K562 (cell line): ENCODE data around the gene CLK4. TPM values are rescaled to one million over a fixed set of nuclear protein-coding genes. Genes with fewer than 3 reads are reported as not detected.

Experiments
- CHD4 ChIP-seq: fragments of 200-600 bp; sonication (generic); IDR thresholded peaks from 3 replicates; pipeline ENCODE4 v1.6.1; 2012; ENCODE audit warnings: low read depth, mild to moderate bottlenecking, mixed read lengths, low read length, inconsistent platforms; ENCODE audit not compliant: insufficient read depth, insufficient replicate concordance, poor library complexity, severe bottlenecking
- CREBBP ChIP-seq: IDR thresholded peaks from one replicate; pipeline ENCODE4 v1.6.1; 2012; ENCODE audit warnings: low read depth, mild to moderate bottlenecking, control low read depth, inconsistent platforms, low read length
- ID3 ChIP-seq, 2 experiments: fragments of 250-450 bp in 1 of 2; fragments of 450-650 bp in 1 of 2; sonication (Bioruptor Pico) in 1 of 2; IDR thresholded peaks; 2 replicates each; pipeline versions ENCODE4 v1.6.1 to v1.8.0; 2016 to 2021; ENCODE audit warnings: mild to moderate bottlenecking in 2 of 2, moderate library complexity in 2 of 2, missing compliant biosample characterization in 1 of 2, missing genetic modification characterization in 1 of 2
- MAFF ChIP-seq: IDR thresholded peaks from 2 replicates; pipeline ENCODE4 v1.6.1; 2012; ENCODE audit warnings: low read length, improper control_type of control experiment
- PCBP1 ChIP-seq: fragments of 200-400 bp; formaldehyde crosslinking; IDR thresholded peaks from 2 replicates; pipeline ENCODE4 v1.6.1; 2018; ENCODE audit warnings: mild to moderate bottlenecking, low read depth, low read length; ENCODE audit not compliant: poor library complexity, severe bottlenecking
- SNRNP70 ChIP-seq: fragments of 200-400 bp; formaldehyde crosslinking; optimal IDR thresholded peaks from 2 replicates; pipeline ENCODE3; 2017; ENCODE audit warnings: low read depth, low read length
- TEAD4 ChIP-seq, 2 experiments: sonication (generic) in 1 of 2; formaldehyde crosslinking in 1 of 2; IDR thresholded peaks; 2 replicates each; pipeline versions ENCODE4 v1.6.1 to v1.8.0; 2012 to 2022; ENCODE audit warnings: borderline replicate concordance in 1 of 2, inconsistent platforms in 1 of 2, low read length in 1 of 2, mild to moderate bottlenecking in 1 of 2, missing genetic modification reagents in 1 of 2
- ZFP36 ChIP-seq: fragments of 150-350 bp; IDR thresholded peaks from 2 replicates; pipeline ENCODE4 v1.6.1; 2018; ENCODE audit warnings: low read length, low read depth; ENCODE audit not compliant: partially characterized antibody
- ZNF668 ChIP-seq: fragments of 250-450 bp; sonication (Bioruptor Pico); IDR thresholded peaks from 2 replicates; pipeline ENCODE4 v1.8.0; 2022; ENCODE audit warnings: mild to moderate bottlenecking, inconsistent platforms
- polyA plus RNA-seq, 8 experiments: library from polyadenylated mRNA; depleted of rRNA in 4 of 8; stranded (reverse) in 5 of 8; unstranded in 3 of 8; fragments of >200 nt; fragmentation: Nextera tagmentation in 2 of 8; fragmentation: Illumina TruSeq in 1 of 8; extraction: Ambion mirVana in 2 of 8; extraction: Trizol in 1 of 8; gene quantifications; 2 replicates each; pipeline versions ENCODE4 v1.2.1 to v1.2.3, GENCODE V29; 2011 to 2014; ENCODE audit warnings: inconsistent platforms in 1 of 8, missing spikeins in 1 of 8
- total RNA-seq, 7 experiments: library from RNA; depleted of rRNA in 6 of 7; stranded (reverse); fragments of >200 nt in 6 of 7; fragmentation: Illumina TruSeq in 2 of 7; extraction: Trizol in 2 of 7; gene quantifications; 2 replicates each; pipeline versions ENCODE4 v1.2.1 to v1.2.3, GENCODE V29; 2011 to 2021; ENCODE audit warnings: low replicate concordance in 1 of 7
- TF ChIP-seq, protein P1 (sequence below): fragments of 450-650 bp; formaldehyde crosslinking; conservative IDR thresholded peaks from 2 replicates; pipeline ENCODE4 v1.4.0; 2022; ENCODE audit warnings: mild to moderate bottlenecking, missing genetic modification characterization
- TF ChIP-seq, protein P2 (sequence below): fragments of 450-650 bp; IDR thresholded peaks from 2 replicates; pipeline ENCODE4 v1.6.1; 2016; ENCODE audit warnings: mild to moderate bottlenecking
- TF ChIP-seq, protein P3 (sequence below): IDR thresholded peaks from 2 replicates; pipeline ENCODE4 v1.6.1; 2014; ENCODE audit warnings: antibody characterized with exemption
- TF ChIP-seq, protein P4 (sequence below): sonication (generic); formaldehyde crosslinking; IDR thresholded peaks from 2 replicates; pipeline ENCODE4 v1.8.0; 2022; ENCODE audit warnings: missing genetic modification reagents, mild to moderate bottlenecking, borderline replicate concordance
- TF ChIP-seq, protein P5 (sequence below): fragments of 450-650 bp; IDR thresholded peaks from 2 replicates; pipeline ENCODE4 v1.7.1; 2018; ENCODE audit warnings: mild to moderate bottlenecking, low read depth; ENCODE audit not compliant: partially characterized antibody

The CLK4 gene
- total and polyA plus RNA-seq, 9 of the 15 experiments (the other 6 are each of a cell fraction or from before 2014, with no cell fraction given): 10.5 to 23.1 (median 13.9) TPM

DNA sequence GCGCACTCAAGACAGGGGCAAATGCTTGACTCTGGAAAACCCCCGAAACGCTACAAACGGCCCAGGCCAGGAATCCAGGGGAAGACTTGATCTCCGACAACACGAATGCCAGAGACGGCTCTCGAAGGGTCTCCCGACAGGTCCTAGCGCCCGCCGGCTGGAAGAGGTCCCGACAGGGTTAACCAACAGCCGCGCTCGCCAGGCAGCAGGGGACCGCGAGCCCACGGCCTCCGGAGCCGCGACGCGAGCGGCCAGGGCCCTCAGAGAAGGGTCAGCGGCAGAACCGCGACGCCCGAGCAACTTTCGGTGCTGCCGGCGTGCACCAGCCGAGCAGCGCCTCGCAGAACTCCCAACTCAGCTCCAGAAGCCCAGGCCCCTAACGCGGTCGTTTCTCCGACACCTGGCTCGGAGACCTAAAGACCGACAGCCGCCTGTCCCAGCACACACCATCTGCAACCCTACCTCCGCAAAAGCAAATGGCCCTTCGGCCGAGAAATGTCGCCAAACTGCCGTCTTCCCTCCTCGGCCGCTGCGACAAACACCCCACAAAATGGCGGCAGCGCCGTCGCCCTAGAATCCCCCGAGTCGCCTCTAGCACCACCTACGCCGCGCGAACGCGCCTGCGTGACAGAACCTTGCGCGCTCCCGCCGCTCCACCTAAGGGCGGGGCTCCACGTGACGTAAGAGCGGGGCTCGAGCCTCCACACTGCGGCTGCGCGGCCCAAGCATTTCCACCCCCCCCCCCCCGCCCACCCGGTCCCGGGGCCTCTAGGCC lies at the start of gene CLK4 (continued):
- TF ChIP-seq ZFP36 (no peak), SNRNP70 (no peak), PCBP1 (peak; percentile 90), CHD4 (no peak), TEAD4 (IDR thresholded peaks at IDR 0.05; ENCODE audit: low read length) (peak; percentile 51), TEAD4 (CRISPR knock-in tag; IDR thresholded peaks at IDR 0.05; ENCODE audit: borderline replicate concordance) (no peak), ZNF668 (CRISPR knock-in tag) (no peak), ID3 (CRISPR knock-in tag; IDR thresholded peaks at IDR 0.05) (no peak), ID3 (tag; IDR thresholded peaks at IDR 0.05) (peak; percentile 75; the same call in 1 of the 2 replicates), CREBBP (no peak), MAFF (no peak)
- TF ChIP-seq, protein P1, sequence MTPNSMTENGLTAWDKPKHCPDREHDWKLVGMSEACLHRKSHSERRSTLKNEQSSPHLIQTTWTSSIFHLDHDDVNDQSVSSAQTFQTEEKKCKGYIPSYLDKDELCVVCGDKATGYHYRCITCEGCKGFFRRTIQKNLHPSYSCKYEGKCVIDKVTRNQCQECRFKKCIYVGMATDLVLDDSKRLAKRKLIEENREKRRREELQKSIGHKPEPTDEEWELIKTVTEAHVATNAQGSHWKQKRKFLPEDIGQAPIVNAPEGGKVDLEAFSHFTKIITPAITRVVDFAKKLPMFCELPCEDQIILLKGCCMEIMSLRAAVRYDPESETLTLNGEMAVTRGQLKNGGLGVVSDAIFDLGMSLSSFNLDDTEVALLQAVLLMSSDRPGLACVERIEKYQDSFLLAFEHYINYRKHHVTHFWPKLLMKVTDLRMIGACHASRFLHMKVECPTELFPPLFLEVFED (CRISPR knock-in tag): 0 out of 2 replicates have a peak, but pooled peaks have one; percentile 24
- TF ChIP-seq, protein P2, sequence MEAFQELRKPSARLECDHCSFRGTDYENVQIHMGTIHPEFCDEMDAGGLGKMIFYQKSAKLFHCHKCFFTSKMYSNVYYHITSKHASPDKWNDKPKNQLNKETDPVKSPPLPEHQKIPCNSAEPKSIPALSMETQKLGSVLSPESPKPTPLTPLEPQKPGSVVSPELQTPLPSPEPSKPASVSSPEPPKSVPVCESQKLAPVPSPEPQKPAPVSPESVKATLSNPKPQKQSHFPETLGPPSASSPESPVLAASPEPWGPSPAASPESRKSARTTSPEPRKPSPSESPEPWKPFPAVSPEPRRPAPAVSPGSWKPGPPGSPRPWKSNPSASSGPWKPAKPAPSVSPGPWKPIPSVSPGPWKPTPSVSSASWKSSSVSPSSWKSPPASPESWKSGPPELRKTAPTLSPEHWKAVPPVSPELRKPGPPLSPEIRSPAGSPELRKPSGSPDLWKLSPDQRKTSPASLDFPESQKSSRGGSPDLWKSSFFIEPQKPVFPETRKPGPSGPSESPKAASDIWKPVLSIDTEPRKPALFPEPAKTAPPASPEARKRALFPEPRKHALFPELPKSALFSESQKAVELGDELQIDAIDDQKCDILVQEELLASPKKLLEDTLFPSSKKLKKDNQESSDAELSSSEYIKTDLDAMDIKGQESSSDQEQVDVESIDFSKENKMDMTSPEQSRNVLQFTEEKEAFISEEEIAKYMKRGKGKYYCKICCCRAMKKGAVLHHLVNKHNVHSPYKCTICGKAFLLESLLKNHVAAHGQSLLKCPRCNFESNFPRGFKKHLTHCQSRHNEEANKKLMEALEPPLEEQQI: no peak
- TF ChIP-seq, protein P3, sequence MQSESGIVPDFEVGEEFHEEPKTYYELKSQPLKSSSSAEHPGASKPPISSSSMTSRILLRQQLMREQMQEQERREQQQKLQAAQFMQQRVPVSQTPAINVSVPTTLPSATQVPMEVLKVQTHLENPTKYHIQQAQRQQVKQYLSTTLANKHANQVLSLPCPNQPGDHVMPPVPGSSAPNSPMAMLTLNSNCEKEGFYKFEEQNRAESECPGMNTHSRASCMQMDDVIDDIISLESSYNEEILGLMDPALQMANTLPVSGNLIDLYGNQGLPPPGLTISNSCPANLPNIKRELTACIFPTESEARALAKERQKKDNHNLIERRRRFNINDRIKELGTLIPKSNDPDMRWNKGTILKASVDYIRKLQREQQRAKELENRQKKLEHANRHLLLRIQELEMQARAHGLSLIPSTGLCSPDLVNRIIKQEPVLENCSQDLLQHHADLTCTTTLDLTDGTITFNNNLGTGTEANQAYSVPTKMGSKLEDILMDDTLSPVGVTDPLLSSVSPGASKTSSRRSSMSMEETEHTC: no peak
- TF ChIP-seq, protein P4, sequence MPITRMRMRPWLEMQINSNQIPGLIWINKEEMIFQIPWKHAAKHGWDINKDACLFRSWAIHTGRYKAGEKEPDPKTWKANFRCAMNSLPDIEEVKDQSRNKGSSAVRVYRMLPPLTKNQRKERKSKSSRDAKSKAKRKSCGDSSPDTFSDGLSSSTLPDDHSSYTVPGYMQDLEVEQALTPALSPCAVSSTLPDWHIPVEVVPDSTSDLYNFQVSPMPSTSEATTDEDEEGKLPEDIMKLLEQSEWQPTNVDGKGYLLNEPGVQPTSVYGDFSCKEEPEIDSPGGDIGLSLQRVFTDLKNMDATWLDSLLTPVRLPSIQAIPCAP (CRISPR knock-in tag): peak; percentile 42; the same call in 1 of the 2 replicates
- TF ChIP-seq, protein P5, sequence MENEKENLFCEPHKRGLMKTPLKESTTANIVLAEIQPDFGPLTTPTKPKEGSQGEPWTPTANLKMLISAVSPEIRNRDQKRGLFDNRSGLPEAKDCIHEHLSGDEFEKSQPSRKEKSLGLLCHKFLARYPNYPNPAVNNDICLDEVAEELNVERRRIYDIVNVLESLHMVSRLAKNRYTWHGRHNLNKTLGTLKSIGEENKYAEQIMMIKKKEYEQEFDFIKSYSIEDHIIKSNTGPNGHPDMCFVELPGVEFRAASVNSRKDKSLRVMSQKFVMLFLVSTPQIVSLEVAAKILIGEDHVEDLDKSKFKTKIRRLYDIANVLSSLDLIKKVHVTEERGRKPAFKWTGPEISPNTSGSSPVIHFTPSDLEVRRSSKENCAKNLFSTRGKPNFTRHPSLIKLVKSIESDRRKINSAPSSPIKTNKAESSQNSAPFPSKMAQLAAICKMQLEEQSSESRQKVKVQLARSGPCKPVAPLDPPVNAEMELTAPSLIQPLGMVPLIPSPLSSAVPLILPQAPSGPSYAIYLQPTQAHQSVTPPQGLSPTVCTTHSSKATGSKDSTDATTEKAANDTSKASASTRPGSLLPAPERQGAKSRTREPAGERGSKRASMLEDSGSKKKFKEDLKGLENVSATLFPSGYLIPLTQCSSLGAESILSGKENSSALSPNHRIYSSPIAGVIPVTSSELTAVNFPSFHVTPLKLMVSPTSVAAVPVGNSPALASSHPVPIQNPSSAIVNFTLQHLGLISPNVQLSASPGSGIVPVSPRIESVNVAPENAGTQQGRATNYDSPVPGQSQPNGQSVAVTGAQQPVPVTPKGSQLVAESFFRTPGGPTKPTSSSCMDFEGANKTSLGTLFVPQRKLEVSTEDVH: peak; percentile 58
